Liver (tissue), 9 donors: ENCODE measurements around the gene ABHD2. TPM values are rescaled to one million over a fixed set of nuclear protein-coding genes. Genes with fewer than 3 reads are reported as not detected.
"Not testable (repeated sequence)": the region's sequence is repeated elsewhere in the genome, so short reads cannot be mapped to it uniquely, and the experiment has no call there.

ENCODE experiments used
- DNase-seq: peaks from one replicate; pipeline ENCODE4 v3.0.0-alpha.2; 2017; ENCODE audit warnings: low spot score
- H3K27ac ChIP-seq, 2 donors: one replicate each; pipeline ENCODE4 v1.7.0; 2013; ENCODE audit warnings: inconsistent platforms in 2 of 2, low read length in 2 of 2, control low read depth in 1 of 2, low read depth in 1 of 2, mild to moderate bottlenecking in 1 of 2
- H3K27me3 ChIP-seq, 4 donors: one replicate each; pipeline versions ENCODE4 v1.6.1 to v1.7.0; 2013; ENCODE audit warnings: low read length in 3 of 4, inconsistent platforms in 1 of 4, mild to moderate bottlenecking in 1 of 4, moderate library complexity in 1 of 4; ENCODE audit not compliant: control insufficient read depth in 4 of 4, insufficient read depth in 4 of 4
- H3K36me3 ChIP-seq, 4 donors: one replicate each; pipeline versions ENCODE4 v1.6.1 to v1.7.0; 2013; ENCODE audit warnings: low read length in 3 of 4, mild to moderate bottlenecking in 3 of 4, low read depth in 1 of 4, moderate library complexity in 1 of 4; ENCODE audit not compliant: control insufficient read depth in 4 of 4, insufficient read depth in 3 of 4
- H3K4me1 ChIP-seq, 4 donors: one replicate each; pipeline versions ENCODE4 v1.6.1 to v1.7.0; 2013; ENCODE audit warnings: low read length in 3 of 4, mild to moderate bottlenecking in 3 of 4, moderate library complexity in 1 of 4; ENCODE audit not compliant: control insufficient read depth in 4 of 4, insufficient read depth in 4 of 4
- H3K4me3 ChIP-seq, 3 donors: one replicate each; pipeline versions ENCODE4 v1.6.1 to v1.7.0; 2013; ENCODE audit warnings: low read length in 3 of 3, control low read depth in 1 of 3, low read depth in 1 of 3, mild to moderate bottlenecking in 1 of 3
- H3K9ac ChIP-seq, 2 donors: one replicate each; pipeline ENCODE4 v1.7.0; 2013; ENCODE audit warnings: low read length in 2 of 2, mild to moderate bottlenecking in 2 of 2, moderate library complexity in 2 of 2, control low read depth in 1 of 2, low read depth in 1 of 2
- H3K9me3 ChIP-seq, 4 donors: one replicate each; pipeline versions ENCODE4 v1.6.1 to v1.7.0; 2013; ENCODE audit warnings: low read length in 3 of 4; ENCODE audit not compliant: control insufficient read depth in 4 of 4
- EGR1 ChIP-seq, 2 donors: IDR thresholded peaks; 2 replicates each; pipeline ENCODE4 v1.6.1; 2016 to 2018; ENCODE audit warnings: antibody characterized with exemption in 2 of 2, low read depth in 2 of 2
- FOXA1 ChIP-seq: IDR thresholded peaks from 2 replicates; pipeline ENCODE4 v1.6.1; 2016; ENCODE audit warnings: antibody characterized with exemption
- FOXA2 ChIP-seq: IDR thresholded peaks from 2 replicates; pipeline ENCODE4 v1.6.1; 2016; ENCODE audit warnings: antibody characterized with exemption
- GABPA ChIP-seq, 2 donors: IDR thresholded peaks in 1 of 2; conservative IDR thresholded peaks in 1 of 2; 2 replicates each; pipeline ENCODE4 v1.6.1; 2016; ENCODE audit warnings: antibody characterized with exemption in 2 of 2, mild to moderate bottlenecking in 1 of 2, moderate library complexity in 1 of 2
- HNF4A ChIP-seq, 2 donors: conservative IDR thresholded peaks; 2 replicates each; pipeline ENCODE4 v1.6.1; 2016; ENCODE audit warnings: antibody characterized with exemption in 2 of 2, mild to moderate bottlenecking in 2 of 2
- HNF4G ChIP-seq: IDR thresholded peaks from 2 replicates; pipeline ENCODE4 v1.6.1; 2016; ENCODE audit warnings: antibody characterized with exemption
- MAX ChIP-seq: IDR thresholded peaks from 2 replicates; pipeline ENCODE4 v1.6.1; 2016; ENCODE audit warnings: antibody characterized with exemption
- RAD21 ChIP-seq, 2 donors: IDR thresholded peaks; 2 replicates each; pipeline ENCODE4 v1.6.1; 2016; ENCODE audit warnings: antibody characterized with exemption in 2 of 2, mild to moderate bottlenecking in 2 of 2
- RXRA ChIP-seq, 2 donors: IDR thresholded peaks; 2 replicates each; pipeline ENCODE4 v1.6.1; 2017 to 2018; ENCODE audit warnings: antibody characterized with exemption in 2 of 2, mild to moderate bottlenecking in 1 of 2
- SP1 ChIP-seq: IDR thresholded peaks from 2 replicates; pipeline ENCODE4 v1.6.1; 2018; ENCODE audit warnings: antibody characterized with exemption, mild to moderate bottlenecking
- TAF1 ChIP-seq: conservative IDR thresholded peaks from 2 replicates; pipeline ENCODE4 v1.6.1; 2016; ENCODE audit warnings: antibody characterized with exemption, mild to moderate bottlenecking
- YY1 ChIP-seq: IDR thresholded peaks from 2 replicates; pipeline ENCODE4 v1.6.1; 2016; ENCODE audit warnings: antibody characterized with exemption, mild to moderate bottlenecking
- ZBTB33 ChIP-seq: IDR thresholded peaks from 2 replicates; pipeline ENCODE4 v1.6.1; 2016; ENCODE audit warnings: antibody characterized with exemption
- WGBS: extraction: QIAGEN DNeasy Blood & Tissue Kit; methylation state at CpG from one replicate; pipeline ENCODE4 v1.1.7; 2013; 5-methylcytosine and 5-hydroxymethylcytosine counted together
- polyA plus RNA-seq, 2 donors: library from polyadenylated mRNA; stranded (reverse) in 1 of 2; unstranded in 1 of 2; fragments of 200-250 nt in 1 of 2; fragments of >200 nt in 1 of 2; fragmentation: Nextera tagmentation in 1 of 2; extraction: Ambion mirVana in 1 of 2; gene quantifications; one replicate each; pipeline versions ENCODE4 v1.2.1 to v1.2.3, GENCODE V29; 2013 to 2015
- total RNA-seq, 2 donors: library from RNA; depleted of rRNA; stranded (reverse); fragments of >200 nt; gene quantifications; one replicate each; pipeline ENCODE4 v1.2.3, GENCODE V29; 2014
- TF ChIP-seq, protein P1 (sequence below): IDR thresholded peaks from 2 replicates; pipeline ENCODE4 v1.6.1; 2016; ENCODE audit warnings: antibody characterized with exemption
- donor health status: healthy.
- donor health status: healthy.
- donor health status: healthy.
- donor health status: healthy.
- donor health status: healthy.

ABHD2 gene
- total and polyA plus RNA-seq, 4 donors, result 34.6 to 663 (median 65.1) TPM

DNA sequence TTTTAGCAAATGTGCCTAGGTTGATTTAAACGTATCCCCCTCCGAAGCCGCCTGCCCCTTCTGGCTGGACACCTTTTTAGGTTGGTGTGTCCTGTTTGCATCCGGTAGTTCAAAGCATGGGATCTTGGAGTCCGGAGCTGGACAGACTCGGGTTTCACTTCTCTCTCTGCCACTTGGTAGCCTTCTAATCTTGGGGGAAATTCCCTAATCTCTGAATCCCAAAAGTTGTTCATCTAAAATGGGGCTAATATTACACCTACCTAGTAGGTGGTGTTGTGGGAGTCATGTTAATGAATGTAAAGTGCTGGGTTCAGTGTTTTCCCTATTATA, 156.3 kb downstream of the ABHD2 start:
- no peak overlapping the region for H3K27ac ChIP-seq
- H3K9me3 ChIP-seq, result no peaks in the 10 kb centered on the region
- no peaks in the 10 kb centered on the region for H3K27me3 ChIP-seq
- 1% methylated on average over 6 of the region's 6 CpGs for WGBS
- H3K4me1 ChIP-seq, result peaks cover 0 to 16% (median 12%) of the 10 kb centered on the region in 4 donors
- no peak for DNase-seq
- peak overlapping the region in 2 of 3 donors; percentile 59 to 97 for H3K4me3 ChIP-seq
- no peak overlapping the region for H3K9ac ChIP-seq
- TF ChIP-seq FOXA2, result no peak
- no peak for TF ChIP-seq ZBTB33
- no peak for TF ChIP-seq FOXA1
- no peak for TF ChIP-seq YY1
- TF ChIP-seq, protein P1, sequence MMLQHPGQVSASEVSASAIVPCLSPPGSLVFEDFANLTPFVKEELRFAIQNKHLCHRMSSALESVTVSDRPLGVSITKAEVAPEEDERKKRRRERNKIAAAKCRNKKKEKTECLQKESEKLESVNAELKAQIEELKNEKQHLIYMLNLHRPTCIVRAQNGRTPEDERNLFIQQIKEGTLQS, result no peak
- no peak for TF ChIP-seq SP1
- TF ChIP-seq HNF4G, result no peak
- TF ChIP-seq TAF1, result no peak
- no peak for TF ChIP-seq RXRA (IDR thresholded peaks at IDR 0.05)
- H3K36me3 ChIP-seq, result no peaks in the 10 kb centered on the region

DNA sequence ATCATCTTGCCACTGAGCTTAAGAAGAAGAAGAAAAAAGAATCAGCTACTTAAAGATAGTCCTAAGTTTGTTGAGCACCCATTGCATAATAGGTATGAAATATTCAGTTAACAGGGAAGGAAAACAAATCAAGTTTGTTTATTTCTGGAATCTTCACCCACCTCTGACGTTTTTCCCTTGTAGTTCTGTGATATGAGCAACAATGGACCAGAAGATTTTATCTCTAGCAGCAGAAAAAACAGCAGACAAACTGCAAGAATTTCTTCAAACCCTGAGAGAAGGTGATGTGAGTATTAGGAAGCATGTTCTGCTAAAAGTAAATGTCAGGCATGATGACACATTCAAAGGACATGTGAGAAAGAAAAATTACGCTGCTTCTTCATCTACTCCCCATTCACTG, 159.2 kb downstream of the ABHD2 start:
- Histone ChIP-seq H3K27ac (no peak overlapping the region), H3K9ac (no peak overlapping the region), H3K36me3 (no peaks in the 10 kb centered on the region), H3K4me1 (peaks cover 0 to 16% (median 12%) of the 10 kb centered on the region in 4 donors), H3K27me3 (no peaks in the 10 kb centered on the region), H3K4me3 (no peak overlapping the region), H3K9me3 (no peaks in the 10 kb centered on the region)
- 78% methylated on average over 2 of the region's 2 CpGs for WGBS
- DNase-seq, result no peak
- TF ChIP-seq FOXA1, result no peak
- no peak for TF ChIP-seq RXRA (IDR thresholded peaks at IDR 0.05)
- TF ChIP-seq HNF4G, result no peak
- TF ChIP-seq RAD21 (IDR thresholded peaks at IDR 0.05), result no peak
- TF ChIP-seq EGR1 (IDR thresholded peaks at IDR 0.05; ENCODE audit: low read depth in 2 of 2), result no peak
- TF ChIP-seq MAX, result no peak

DNA sequence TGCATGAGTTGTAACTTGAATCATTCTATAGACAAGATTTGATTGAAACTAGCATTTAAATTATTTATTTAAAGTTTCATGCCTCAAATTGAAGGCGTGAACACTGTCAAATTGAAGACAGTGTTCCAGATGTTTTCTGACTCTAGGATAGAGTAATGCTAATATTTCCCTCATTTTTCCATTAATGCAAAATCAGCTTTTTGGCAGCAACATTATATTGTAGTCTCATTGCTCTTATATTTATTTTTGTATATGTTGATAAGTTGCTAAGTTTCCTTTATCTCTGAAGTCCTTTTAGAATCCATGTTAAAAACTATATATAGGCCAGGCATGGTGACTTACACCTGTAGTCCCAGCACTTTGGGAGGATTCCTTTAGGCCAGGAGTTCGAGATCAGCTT, 160.3 kb downstream of the ABHD2 start:
- H3K9me3 ChIP-seq, result no peaks in the 10 kb centered on the region

DNA sequence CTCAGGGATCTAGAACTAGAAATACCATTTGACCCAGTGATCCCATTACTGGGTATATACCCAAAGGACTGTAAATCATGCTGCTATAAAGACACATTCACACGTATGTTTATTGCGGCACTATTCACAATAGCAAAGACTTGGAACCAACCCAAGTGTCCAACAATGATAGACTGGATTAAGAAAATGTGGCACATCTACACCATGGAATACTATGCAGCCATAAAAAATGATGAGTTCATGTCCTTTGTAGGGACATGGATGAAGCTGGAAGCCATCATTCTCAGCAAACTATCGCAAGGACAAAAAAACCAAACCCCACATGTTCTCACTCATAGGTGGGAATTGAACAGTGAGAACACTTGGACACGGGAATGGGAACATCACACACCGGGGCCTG, 161.9 kb downstream of the ABHD2 start:
- H3K9ac ChIP-seq, H3K4me1 ChIP-seq, H3K27me3 ChIP-seq, H3K4me3 ChIP-seq, H3K27ac ChIP-seq, DNase-seq, H3K36me3 ChIP-seq, H3K9me3 ChIP-seq: not testable (repeated sequence)
- WGBS, result 89% methylated on average over 5 of the region's 5 CpGs

More for the DNA sequence above, 160.3 kb downstream of the ABHD2 start:
- Histone ChIP-seq H3K4me3 (no peak overlapping the region), H3K4me1 (peaks cover 0 to 11% (median 10%) of the 10 kb centered on the region in 4 donors), H3K36me3 (no peaks in the 10 kb centered on the region), H3K27ac (no peak overlapping the region), H3K27me3 (no peaks in the 10 kb centered on the region), H3K9ac (no peak overlapping the region)
- TF ChIP-seq GABPA (IDR thresholded peaks at IDR 0.05 in 1 of 2, conservative IDR thresholded peaks at IDR 0.05 in 1 of 2), result no peak
- no peak for TF ChIP-seq ZBTB33
- no peak for TF ChIP-seq RAD21 (IDR thresholded peaks at IDR 0.05)
- TF ChIP-seq HNF4A (conservative IDR thresholded peaks at IDR 0.05), result no peak
- TF ChIP-seq MAX, result no peak
- no peak for TF ChIP-seq SP1
- TF ChIP-seq FOXA1, result no peak
- TF ChIP-seq TAF1, result no peak
- WGBS, result over 99% methylated on average over 2 of the region's 2 CpGs
- no peak for DNase-seq
